ENCODE measurements around the gene SYNE2. TPM values are rescaled to one million over a fixed set of nuclear protein-coding genes. Genes with fewer than 3 reads are reported as not detected.

SYNE2 gene
- total RNA-seq, 1 donor from 2014 or later: 93.6 TPM

- DNase-seq: peak; percentile 23
Observed at GRCh38 chr14:64266239-64266638, 413.4 kb downstream of the SYNE2 start.

GRCh38 chr14:64272019-64272418 is 419.2 kb downstream of the SYNE2 start:
- DNase-seq: no peak

Other genes with a start within 250 kb of the SYNE2 start
- gene WDR89, start 211.1 kb upstream of the SYNE2 start, total RNA-seq: 19.0 and 20.9 TPM in 2 replicates
- gene SGPP1, start 124.9 kb upstream of the SYNE2 start, total RNA-seq: 11.1 and 13.7 TPM in 2 replicates